Adrenal gland (tissue), 19 donors: ENCODE data around the gene GNLY. TPM values are rescaled to one million over a fixed set of nuclear protein-coding genes. Genes with fewer than 3 reads are reported as not detected.

Source experiments
- DNase-seq, 7 donors: peaks; one replicate each; pipeline ENCODE4 v3.0.0-alpha.2; 2019 to 2020
- H3K27ac ChIP-seq, 5 donors: fragments of 200-600 bp; sonication (generic) in 4 of 5; 1 replicate in 3 of 5; 2 replicates in 2 of 5; pipeline versions ENCODE4 v1.5.1 to v1.8.0; 2016 to 2020; ENCODE audit warnings: mild to moderate bottlenecking in 1 of 5
- H3K27me3 ChIP-seq: fragments of 200-600 bp; 2 replicates; pipeline ENCODE4 v1.8.0; 2021
- H3K36me3 ChIP-seq, 2 donors: fragments of 200-600 bp; replicated peaks in 1 of 2; 1 replicate in 1 of 2; 2 replicates in 1 of 2; pipeline versions ENCODE4 v1.5.1 to v1.8.0; 2018 to 2022
- H3K4me1 ChIP-seq, 2 donors: fragments of 200-600 bp; replicated peaks in 1 of 2; 1 replicate in 1 of 2; 2 replicates in 1 of 2; pipeline versions ENCODE4 v1.5.1 to v1.8.0; 2018 to 2021
- H3K4me3 ChIP-seq, 4 donors: fragments of 200-600 bp; sonication (generic) in 3 of 4; one replicate each; pipeline ENCODE4 v1.5.1; 2016 to 2018
- H3K9me3 ChIP-seq, 3 donors: fragments of 200-600 bp; sonication (generic) in 1 of 3; replicated peaks in 1 of 3; 1 replicate in 2 of 3; 2 replicates in 1 of 3; pipeline versions ENCODE4 v1.5.1 to v1.8.0; 2016 to 2021
- CTCF ChIP-seq, 6 experiments: fragments of 450-650 bp in 4 of 6; fragments of 200-600 bp in 2 of 6; sonication (generic) in 1 of 6; IDR thresholded peaks; 1 replicate in 5 of 6; 2 replicates in 1 of 6; pipeline versions ENCODE4 v1.5.1 to v1.8.0; 2016 to 2021; ENCODE audit warnings: antibody characterized with exemption in 6 of 6, mild to moderate bottlenecking in 2 of 6, moderate library complexity in 1 of 6
- POLR2A ChIP-seq, 2 donors: fragments of 450-650 bp; IDR thresholded peaks; one replicate each; pipeline ENCODE4 v1.6.1; 2017; ENCODE audit warnings: antibody characterized with exemption in 2 of 2, mild to moderate bottlenecking in 2 of 2, moderate library complexity in 1 of 2
- whole genome bisulfite sequencing, 4 donors: extraction: QIAGEN DNeasy Blood & Tissue Kit in 2 of 4; methylation state at CpG; one replicate each; pipeline versions ENCODE4 v1.1.5 to v1.1.7; 2013 to 2017; 5-methylcytosine and 5-hydroxymethylcytosine counted together
- intact Hi-C, 2 donors: fragments of 100-400 bp; cut with DNase I; formaldehyde crosslinking; loops; one replicate each; pipeline versions ENCODE4 v1.14.1 to v1.15.0; 2022 to 2023
- long read RNA-seq, 10 donors: library from polyadenylated mRNA in 3 of 10; unstranded in 2 of 10; stranded (forward) in 1 of 10; transcript quantifications; one replicate each; pipeline ENCODE4 v2.0.0 and lab custom pipeline, GENCODE V29; 2021 to 2026
- polyA plus RNA-seq, 3 donors: library from polyadenylated mRNA; stranded (reverse); fragments of 200-250 nt in 2 of 3; fragments of 350-450 nt in 1 of 3; fragmentation: Illumina TruSeq in 1 of 3; extraction: RNeasy Lipid Tissue Mini Kit (QIAGEN cat#74804) in 1 of 3; gene quantifications; one replicate each; pipeline ENCODE4 v1.2.3, GENCODE V29; 2013 to 2014
- total RNA-seq, 9 donors: library from RNA; depleted of rRNA in 4 of 9; stranded (reverse); fragments of >200 nt in 4 of 9; fragments of 120-200 nt in 1 of 9; fragmentation: NEBNext Ultra II Directional in 1 of 9; extraction: Animal tissue kit (Norgen Biotek cat#: 25700) in 1 of 9; gene quantifications; one replicate each; pipeline versions ENCODE4 v1.1.0 to v1.2.4, GENCODE V29; 2013 to 2023
- donor health status: healthy with polysubstance abuse.
- donor health status: Bipolar disorder and iron deficiency.
- donor health status: DM: yes; HTN: yes; CAD: no.
- donor health status: DM: no; HTN: no; CAD: no.
- donor health status: DM: no; HTN: no; CAD: no.
- donor health status: DM: yes; HTN: yes; CAD: no.

Gene GNLY
- total RNA-seq (1 to 10 TPM in 5 of 9 donors, under 1 TPM in 3, not detected in 1; 0.28 to 2.9 (median 1.2) TPM), polyA plus RNA-seq (1 to 10 TPM in 2 of 3 donors, under 1 TPM in 1; 0.82 to 6.7 (median 1.8) TPM)
- long read RNA-seq, donor 1: 0 reads
- long read RNA-seq, donor 2: 0 reads
- long read RNA-seq, donor 3: 0 reads
- long read RNA-seq, donor 4, partial matches to known transcripts: 0 of 1 reads
- long read RNA-seq, donor 4, other reads (novel, unspliced or antisense): 0 of 1 reads
- long read RNA-seq, donor 5, partial matches to known transcripts: 0 of 1 reads
- long read RNA-seq, donor 5, other reads (novel, unspliced or antisense): 0 of 1 reads
- long read RNA-seq, donor 6: 0 reads
- long read RNA-seq, donor 7: 0 reads
- long read RNA-seq, donor 8: 0 reads
- long read RNA-seq, donor 9: 0 reads
- long read RNA-seq, donor 10: 0 reads

- Histone ChIP-seq H3K4me1 (no peaks in the 10 kb centered on the region), H3K9me3 (no peaks in the 10 kb centered on the region), H3K4me3 (no peak within 1 kb of the TSS), H3K36me3 (no peaks in the 10 kb centered on the region), H3K27ac (no peak within 1 kb of the TSS), H3K27me3 (no peaks in the 10 kb centered on the region)
- WGBS, 4 donors: 87 to 95% (median 92%) methylated on average over 7 to 15 of the region's 15 CpGs
- intact Hi-C loops: no loop called here
- peak in 1 of 7 donors; percentile 41 for DNase-seq
- no peak for TF ChIP-seq POLR2A (IDR thresholded peaks at IDR 0.05)
- TF ChIP-seq CTCF (IDR thresholded peaks at IDR 0.05): no peak
Measured at GRCh38 chr2:85694052-85695025, at the start of gene GNLY. Gene GNLY (plus strand): TSS chr2:85694358. CDS start chr2:85694419, 61 bp downstream.

- TF ChIP-seq POLR2A (IDR thresholded peaks at IDR 0.05) (no peak), CTCF (IDR thresholded peaks at IDR 0.05) (no peak)
- intact Hi-C loops: loop anchor here in 1 of 2 donors (5.0 kb wide), 1 partner anchor 67 kb away; no protein-coding TSS in a partner anchor
- Histone ChIP-seq H3K9me3 (no peaks in the 10 kb centered on the region), H3K4me1 (no peaks in the 10 kb centered on the region), H3K36me3 (peaks cover 0 to 99% of the 10 kb centered on the region in 2 donors), H3K27me3 (no peaks in the 10 kb centered on the region), H3K27ac (no peak overlapping the region), H3K4me3 (no peak overlapping the region)
- no peak for DNase-seq
- 90 to 100% (median 95%) methylated on average over 6 to 8 of the region's 8 CpGs for WGBS, 4 donors
Measured at GRCh38 chr2:85644909-85645308, 49.2 kb upstream of the GNLY start.

DNA sequence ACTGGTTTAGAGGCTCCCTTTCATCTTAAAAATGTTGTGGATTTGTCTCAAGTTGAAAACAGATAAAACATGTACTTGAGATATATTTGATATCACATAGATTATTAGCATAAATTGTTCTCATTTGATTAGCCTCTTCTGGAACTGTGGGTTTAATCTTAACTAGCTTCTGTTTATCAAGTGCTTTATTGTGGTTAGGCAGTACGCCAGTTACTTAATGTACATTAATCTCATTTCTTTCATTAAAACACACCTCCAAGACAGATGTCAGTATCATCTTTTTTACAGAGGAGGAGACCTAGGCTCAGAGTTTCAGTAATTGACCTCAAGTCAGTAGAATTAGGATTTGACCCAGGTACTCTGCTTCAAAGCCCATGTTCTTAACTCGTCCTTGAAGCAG is 48.0 kb upstream of the GNLY start:
- H3K27ac ChIP-seq: no peak overlapping the region
- H3K4me3 ChIP-seq: no peak overlapping the region
- H3K27me3 ChIP-seq: no peaks in the 10 kb centered on the region
- H3K9me3 ChIP-seq: no peaks in the 10 kb centered on the region
- TF ChIP-seq CTCF (IDR thresholded peaks at IDR 0.05) (no peak), POLR2A (IDR thresholded peaks at IDR 0.05) (no peak)
- no peak for DNase-seq
- peaks cover 0 to 96% of the 10 kb centered on the region in 2 donors for H3K36me3 ChIP-seq
- no peaks in the 10 kb centered on the region for H3K4me1 ChIP-seq
- intact Hi-C loops: no loop called here
- WGBS, 4 donors: 88 to 94% (median 93%) methylated on average over 2 of the region's 2 CpGs
